ENCODE measurements around the gene USP34.

The USP34 gene

GRCh38 chr2:61253136-61253535 lies 217.8 kb downstream of the USP34 start:
- Histone ChIP-seq H3K27ac (ENCODE audit: extremely low read depth, low read depth, low read length) (no peak overlapping the region), H3K4me1 (ENCODE audit: control insufficient read depth, insufficient read depth, low read length) (peaks cover 4% of the 10 kb centered on the region; the same call in 1 of the 2 replicates), H3K9me3 (ENCODE audit: control insufficient read depth, insufficient read depth, low read depth, low read length) (no peaks in the 10 kb centered on the region), H3K4me3 (ENCODE audit: low read depth, low read length) (no peak overlapping the region), H3K36me3 (ENCODE audit: control insufficient read depth in 2 of 2, insufficient read depth in 1 of 2, low read length in 2 of 2) (peaks cover 16 to 36% of the 10 kb centered on the region in 2 experiments)
- POLR2A ChIA-PET, result no interaction called here
- no peak for TF ChIP-seq REST (tag by site-specific recombination; IDR thresholded peaks at IDR 0.05)
- TF ChIP-seq OVOL3 (tag by site-specific recombination; IDR thresholded peaks at IDR 0.05), result no peak
- no peak for TF ChIP-seq ZNF423 (tag by site-specific recombination; IDR thresholded peaks at IDR 0.05)
- TF ChIP-seq GFI1B (tag by site-specific recombination; IDR thresholded peaks at IDR 0.05), result no peak
- TF ChIP-seq ATF2 (tag by site-specific recombination; IDR thresholded peaks at IDR 0.05; ENCODE audit: low read depth), result no peak
- no peak for TF ChIP-seq HIC1 (tag by site-specific recombination; IDR thresholded peaks at IDR 0.05)
- no peak for TF ChIP-seq ZNF548 (tag by site-specific recombination; IDR thresholded peaks at IDR 0.05)
- TF ChIP-seq ZBTB26 (tag by site-specific recombination; optimal IDR thresholded peaks at IDR 0.05), result no peak
- TF ChIP-seq ZNF830 (tag by site-specific recombination; IDR thresholded peaks at IDR 0.05; ENCODE audit: low read depth), result no peak
- TF ChIP-seq SCRT1 (tag by site-specific recombination; IDR thresholded peaks at IDR 0.05; ENCODE audit: borderline replicate concordance), result no peak
- TF ChIP-seq ZNF426 (tag by site-specific recombination; IDR thresholded peaks at IDR 0.05), result no peak
- TF ChIP-seq SETDB1 (IDR thresholded peaks at IDR 0.05; ENCODE audit: insufficient read length, low read length), result no peak
- no peak for TF ChIP-seq ZNF692 (tag by site-specific recombination; IDR thresholded peaks at IDR 0.05)
- no peak for TF ChIP-seq ZNF112 (tag by site-specific recombination; IDR thresholded peaks at IDR 0.05)
- no peak for TF ChIP-seq ZNF221 (tag by site-specific recombination; IDR thresholded peaks at IDR 0.05; ENCODE audit: borderline replicate concordance)
- no peak for TF ChIP-seq ZNF10 (tag by site-specific recombination; IDR thresholded peaks at IDR 0.05)
- no peak for TF ChIP-seq ZNF629 (tag by site-specific recombination; IDR thresholded peaks at IDR 0.05)
- TF ChIP-seq ZNF350 (tag by site-specific recombination; IDR thresholded peaks at IDR 0.05), result no peak
- no peak for TF ChIP-seq ZBTB10 (tag by site-specific recombination; IDR thresholded peaks at IDR 0.05)
- TF ChIP-seq GLI4 (tag by site-specific recombination; IDR thresholded peaks at IDR 0.05), result no peak
- CTCF ChIA-PET, result interaction anchor here (0.7 kb wide), 1 partner anchor 76 kb away, joined by 3 read pairs; no protein-coding TSS in a partner anchor
